ENCODE results near the gene C18orf54.
A peak's percentile ranks its signal among the peaks of the same experiment; 100 is the strongest.
"Not testable (repeated sequence)": the region's sequence is repeated elsewhere in the genome, so short reads cannot be mapped to it uniquely, and the experiment has no call there.

Gene C18orf54

GRCh38 chr18:54357660-54358494 is at the start of gene C18orf54, which contains the start of gene STARD6:
TSS of gene C18orf54 (plus strand) at chr18:54357906. CDS start at chr18:54360573, 2,667 bp downstream.
TSS of gene STARD6 (minus strand) at chr18:54357858. CDS start at chr18:54354573, 3,285 bp downstream.
- peak within 1 kb of the TSS; percentile 85 for H3K4me3 ChIP-seq (ENCODE audit: low read depth, low read length)
- peak; percentile 44 for TF ChIP-seq CTCF (IDR thresholded peaks at IDR 0.05; ENCODE audit: low read depth, low read length)

- not testable (repeated sequence) for H3K4me3 ChIP-seq (ENCODE audit: low read depth, low read length)
These were observed 48.1 kb upstream of the C18orf54 start for GRCh38 chr18:54309564-54309963.

- TF ChIP-seq CTCF (IDR thresholded peaks at IDR 0.05; ENCODE audit: low read depth, low read length) = no peak
- H3K4me3 ChIP-seq (ENCODE audit: low read depth, low read length) = no peak overlapping the region
These were observed 41.5 kb upstream of the C18orf54 start for GRCh38 chr18:54316071-54316820.

- no peak for TF ChIP-seq CTCF (IDR thresholded peaks at IDR 0.05; ENCODE audit: low read depth, low read length)
- H3K4me3 ChIP-seq (ENCODE audit: low read depth, low read length) = no peak overlapping the region
These were observed 34.1 kb upstream of the C18orf54 start for GRCh38 chr18:54323561-54323960.

GRCh38 chr18:54323970-54324369 is 33.7 kb upstream of the C18orf54 start:
- H3K4me3 ChIP-seq (ENCODE audit: low read depth, low read length) = no peak overlapping the region
- no peak for TF ChIP-seq CTCF (IDR thresholded peaks at IDR 0.05; ENCODE audit: low read depth, low read length)

GRCh38 chr18:54327818-54328217 is 29.9 kb upstream of the C18orf54 start:
- no peak for TF ChIP-seq CTCF (IDR thresholded peaks at IDR 0.05; ENCODE audit: low read depth, low read length)

GRCh38 chr18:54329787-54330186 is 27.9 kb upstream of the C18orf54 start:
- no peak for TF ChIP-seq CTCF (IDR thresholded peaks at IDR 0.05; ENCODE audit: low read depth, low read length)
- H3K4me3 ChIP-seq (ENCODE audit: low read depth, low read length) = no peak overlapping the region

More at GRCh38 chr18:54327818-54328217, 29.9 kb upstream of the C18orf54 start:
- H3K4me3 ChIP-seq (ENCODE audit: low read depth, low read length) = no peak overlapping the region

All from WI38 (cell line).